GM23338 (cell line): Measurements from ENCODE around the gene ALPG.
"Not testable (repeated sequence)": the region's sequence is repeated elsewhere in the genome, so short reads cannot be mapped to it uniquely, and the experiment has no call there.

Experiments
- EZH2 ChIP-seq: fragments of 200-600 bp; sonication (generic); IDR thresholded peaks from one replicate; pipeline ENCODE4 v1.8.0; 2017; ENCODE audit warnings: antibody characterized with exemption, mild to moderate bottlenecking, low read depth; ENCODE audit not compliant: unreplicated experiment
- NANOG ChIP-seq: IDR thresholded peaks from 2 replicates; pipeline ENCODE4 v1.6.1; 2016; ENCODE audit warnings: antibody characterized with exemption, borderline replicate concordance

GRCh38 chr2:232445149-232445885 lies 38.7 kb downstream of the ALPG start:
- not testable (repeated sequence) for TF ChIP-seq NANOG, EZH2
